ENCODE results near the gene HIBCH. TPM values are rescaled to one million over a fixed set of nuclear protein-coding genes. Genes with fewer than 3 reads are reported as not detected.

Gene HIBCH
- total RNA-seq, 1 donor from 2014 or later, result 24.5 TPM

DNA sequence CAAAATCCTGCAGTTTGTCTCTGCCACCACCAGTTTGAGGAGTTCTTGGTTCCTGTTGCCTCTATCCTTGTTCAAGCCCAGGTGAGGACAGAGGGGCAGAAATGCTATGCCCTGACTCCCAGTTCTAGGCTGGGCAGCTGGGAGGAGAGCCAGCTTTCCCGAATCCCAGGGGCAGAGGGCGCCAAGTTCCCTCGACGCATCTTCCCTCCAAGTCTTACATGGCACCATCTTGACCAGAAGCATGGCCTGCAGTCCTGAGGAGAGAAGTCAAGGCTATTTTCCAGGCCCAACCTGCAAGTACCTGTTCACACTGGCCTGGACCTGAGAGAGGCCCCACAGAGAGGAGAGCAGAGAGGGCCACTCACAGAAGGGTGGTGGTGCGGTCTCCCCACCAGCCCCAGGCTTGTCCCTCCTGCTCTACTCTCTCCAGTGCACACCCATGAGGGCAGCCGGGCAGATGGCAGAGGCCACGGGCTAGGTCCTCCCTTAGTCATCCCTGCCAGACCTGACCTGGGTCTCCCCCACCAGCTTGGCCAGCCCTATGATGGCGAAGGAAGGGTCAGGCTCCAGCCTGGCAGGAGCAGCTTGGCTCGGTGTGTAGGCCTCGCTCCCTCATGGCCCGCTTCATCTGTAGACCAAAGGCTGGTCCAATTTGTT lies 141.4 kb downstream of the HIBCH start:
- H3K4me3 ChIP-seq, result no peak overlapping the region
- H3K9me3 ChIP-seq (replicated peaks), result no peaks in the 10 kb centered on the region
- no peak overlapping the region for H3K27ac ChIP-seq (replicated peaks)
- intact Hi-C loops (cut with micrococcal nuclease), result no loop called here
- H3K27me3 ChIP-seq (ENCODE audit: low read depth), result no peaks in the 10 kb centered on the region
- TF ChIP-seq, protein P1, sequence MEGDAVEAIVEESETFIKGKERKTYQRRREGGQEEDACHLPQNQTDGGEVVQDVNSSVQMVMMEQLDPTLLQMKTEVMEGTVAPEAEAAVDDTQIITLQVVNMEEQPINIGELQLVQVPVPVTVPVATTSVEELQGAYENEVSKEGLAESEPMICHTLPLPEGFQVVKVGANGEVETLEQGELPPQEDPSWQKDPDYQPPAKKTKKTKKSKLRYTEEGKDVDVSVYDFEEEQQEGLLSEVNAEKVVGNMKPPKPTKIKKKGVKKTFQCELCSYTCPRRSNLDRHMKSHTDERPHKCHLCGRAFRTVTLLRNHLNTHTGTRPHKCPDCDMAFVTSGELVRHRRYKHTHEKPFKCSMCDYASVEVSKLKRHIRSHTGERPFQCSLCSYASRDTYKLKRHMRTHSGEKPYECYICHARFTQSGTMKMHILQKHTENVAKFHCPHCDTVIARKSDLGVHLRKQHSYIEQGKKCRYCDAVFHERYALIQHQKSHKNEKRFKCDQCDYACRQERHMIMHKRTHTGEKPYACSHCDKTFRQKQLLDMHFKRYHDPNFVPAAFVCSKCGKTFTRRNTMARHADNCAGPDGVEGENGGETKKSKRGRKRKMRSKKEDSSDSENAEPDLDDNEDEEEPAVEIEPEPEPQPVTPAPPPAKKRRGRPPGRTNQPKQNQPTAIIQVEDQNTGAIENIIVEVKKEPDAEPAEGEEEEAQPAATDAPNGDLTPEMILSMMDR (IDR thresholded peaks at IDR 0.05; ENCODE audit: borderline replicate concordance), result no peak
- DNase-seq, result no peak
- H3K36me3 ChIP-seq, result no peaks in the 10 kb centered on the region
- H3K4me1 ChIP-seq, result peaks cover 37% of the 10 kb centered on the region

DNA sequence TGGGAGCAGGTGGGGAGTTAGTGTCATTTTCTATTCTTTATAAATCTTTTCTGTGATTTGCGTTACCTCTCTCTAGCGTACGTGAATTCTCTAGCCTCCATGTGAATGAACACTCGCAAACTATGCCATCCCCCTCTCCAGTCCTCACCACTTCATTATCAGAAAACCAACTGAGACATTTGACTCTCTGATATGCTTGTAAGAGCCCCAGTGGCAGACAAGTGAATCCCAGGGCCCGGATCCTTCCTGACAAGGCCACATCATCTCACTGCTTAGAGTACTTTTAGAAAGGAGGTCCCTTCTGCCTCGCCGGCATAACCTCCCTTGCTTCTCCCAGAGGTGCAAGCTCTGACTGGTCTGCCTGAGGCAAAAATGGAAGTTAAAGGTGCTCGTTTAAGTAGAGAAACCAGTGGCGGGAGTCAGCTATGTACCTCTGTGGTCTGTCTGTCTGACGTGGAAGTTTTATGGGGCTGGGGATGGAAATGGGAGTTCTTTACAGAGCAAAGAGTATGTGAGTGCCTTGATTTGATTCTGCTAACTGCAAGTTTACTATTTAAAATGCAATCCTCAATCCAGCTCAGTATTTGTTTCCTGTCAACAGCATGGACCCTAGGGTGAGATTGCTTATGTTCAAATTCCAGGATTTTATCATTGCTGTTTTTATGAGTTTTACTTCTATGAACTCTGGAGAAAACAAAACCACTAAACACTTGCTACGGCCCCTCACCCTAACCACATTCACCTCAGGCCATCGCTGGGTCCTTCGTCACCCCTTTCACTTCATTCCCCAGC lies 142.2 kb downstream of the HIBCH start:
- Histone ChIP-seq H3K27me3 (ENCODE audit: low read depth) (no peaks in the 10 kb centered on the region), H3K9me3 (replicated peaks) (no peaks in the 10 kb centered on the region), H3K4me3 (no peak overlapping the region), H3K4me1 (peaks cover 30% of the 10 kb centered on the region), H3K36me3 (no peaks in the 10 kb centered on the region), H3K27ac (replicated peaks) (no peak overlapping the region)
- TF ChIP-seq, protein P1 (IDR thresholded peaks at IDR 0.05; ENCODE audit: borderline replicate concordance), result no peak
- intact Hi-C loops (cut with micrococcal nuclease), result no loop called here
- no peak for DNase-seq

DNA sequence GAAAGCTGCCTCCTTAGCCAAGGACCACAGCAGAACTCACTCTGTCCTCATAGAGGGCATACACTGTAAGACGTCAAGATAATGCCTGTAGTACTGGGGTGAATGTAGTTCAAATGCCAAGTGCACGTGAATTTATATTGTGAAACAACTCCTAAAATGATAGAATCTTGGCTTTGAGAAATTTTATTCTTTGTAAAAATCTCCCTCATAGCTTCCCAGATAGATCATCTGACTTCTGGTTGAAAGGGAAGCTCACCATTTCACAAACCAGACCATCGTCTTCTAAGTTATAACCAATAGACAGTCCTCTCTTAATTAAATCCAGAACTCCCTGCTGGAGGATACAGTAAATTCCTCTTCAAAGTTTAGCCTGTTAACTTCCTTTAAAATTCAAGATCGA lies 146.2 kb downstream of the HIBCH start:
- DNase-seq, result no peak
- intact Hi-C loops (cut with micrococcal nuclease), result no loop called here
- no peaks in the 10 kb centered on the region for H3K9me3 ChIP-seq (replicated peaks)
- H3K4me3 ChIP-seq, result no peak overlapping the region
- no peak overlapping the region for H3K27ac ChIP-seq (replicated peaks)
- no peaks in the 10 kb centered on the region for H3K36me3 ChIP-seq
- TF ChIP-seq, protein P1 (IDR thresholded peaks at IDR 0.05; ENCODE audit: borderline replicate concordance), result no peak
- no peaks in the 10 kb centered on the region for H3K4me1 ChIP-seq
- no peaks in the 10 kb centered on the region for H3K27me3 ChIP-seq (ENCODE audit: low read depth)

DNA sequence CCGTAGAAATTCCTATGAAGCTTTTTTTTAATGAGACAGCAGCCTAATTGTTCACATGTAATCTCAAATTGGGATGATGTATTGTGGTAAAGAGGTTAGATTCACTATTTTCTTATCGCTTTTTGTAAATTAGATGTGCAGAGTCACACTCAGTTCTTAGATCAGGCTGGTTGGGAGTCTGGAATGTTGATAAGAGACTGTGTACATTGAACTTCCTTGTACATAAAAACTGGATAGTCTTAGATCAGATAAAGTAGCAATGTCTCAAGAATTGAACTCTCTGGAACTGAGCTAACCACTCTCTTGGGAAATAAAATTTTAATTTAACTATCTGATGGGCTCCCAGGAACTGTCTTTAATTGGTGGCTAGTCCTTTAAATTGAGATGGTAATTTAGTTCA lies 149.0 kb downstream of the HIBCH start:
- Histone ChIP-seq H3K4me1 (no peaks in the 10 kb centered on the region), H3K27me3 (ENCODE audit: low read depth) (no peaks in the 10 kb centered on the region), H3K9me3 (replicated peaks) (no peaks in the 10 kb centered on the region), H3K27ac (replicated peaks) (no peak overlapping the region), H3K36me3 (no peaks in the 10 kb centered on the region), H3K4me3 (no peak overlapping the region)
- intact Hi-C loops (cut with micrococcal nuclease), result no loop called here
- TF ChIP-seq, protein P1 (IDR thresholded peaks at IDR 0.05; ENCODE audit: borderline replicate concordance), result no peak
- DNase-seq, result no peak

DNA sequence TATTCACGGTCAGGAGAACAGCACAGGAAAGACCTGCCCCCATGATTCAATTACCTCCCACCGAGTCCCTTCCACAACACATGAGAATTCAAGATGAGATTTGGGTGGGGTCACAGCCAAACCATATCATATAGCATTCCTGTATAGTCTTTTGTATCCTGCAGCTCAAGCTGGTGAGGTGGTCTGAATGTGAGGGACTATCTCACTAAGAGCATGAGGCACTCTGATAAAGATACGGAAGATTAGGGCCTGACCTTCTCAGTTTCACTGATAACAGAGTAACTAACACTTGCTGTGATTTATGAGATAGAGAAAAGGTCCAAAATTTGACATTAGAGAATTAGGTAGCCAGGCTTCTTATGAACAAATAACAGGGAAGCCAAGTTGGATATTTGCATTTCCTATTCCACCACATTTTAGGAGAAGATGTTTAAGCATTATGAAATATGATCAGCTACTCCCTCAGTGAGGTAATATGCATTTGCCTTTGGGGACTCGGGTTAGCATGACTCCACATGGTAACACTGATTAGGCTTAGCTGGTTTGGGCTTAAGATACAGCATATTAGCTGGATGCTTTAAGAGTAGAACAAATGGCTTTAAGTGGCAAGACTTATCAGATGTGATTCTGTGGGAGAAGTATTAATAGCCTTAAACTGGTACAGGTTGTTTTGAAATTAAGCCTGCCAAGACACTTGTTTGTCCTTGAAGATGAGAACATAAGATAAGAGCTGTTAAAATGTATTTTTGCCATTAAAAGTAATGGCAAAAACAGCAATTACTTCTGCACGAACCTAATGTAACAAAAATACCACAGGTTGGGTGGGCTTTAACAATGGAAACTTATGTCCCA lies 150.2 kb downstream of the HIBCH start:
- Histone ChIP-seq H3K4me1 (no peaks in the 10 kb centered on the region), H3K27me3 (ENCODE audit: low read depth) (no peaks in the 10 kb centered on the region), H3K27ac (replicated peaks) (peak overlapping the region; percentile 30), H3K36me3 (no peaks in the 10 kb centered on the region), H3K9me3 (replicated peaks) (peaks cover 4% of the 10 kb centered on the region), H3K4me3 (no peak overlapping the region)
- DNase-seq, result no peak
- TF ChIP-seq, protein P1 (IDR thresholded peaks at IDR 0.05; ENCODE audit: borderline replicate concordance), result no peak
- intact Hi-C loops (cut with micrococcal nuclease), result no loop called here
